ENCODE data around the gene CLPTM1L. TPM values are rescaled to one million over a fixed set of nuclear protein-coding genes. Genes with fewer than 3 reads are reported as not detected.

The CLPTM1L gene
- total RNA-seq, 1 experiment from 2014 or later, result 127 TPM

DNA sequence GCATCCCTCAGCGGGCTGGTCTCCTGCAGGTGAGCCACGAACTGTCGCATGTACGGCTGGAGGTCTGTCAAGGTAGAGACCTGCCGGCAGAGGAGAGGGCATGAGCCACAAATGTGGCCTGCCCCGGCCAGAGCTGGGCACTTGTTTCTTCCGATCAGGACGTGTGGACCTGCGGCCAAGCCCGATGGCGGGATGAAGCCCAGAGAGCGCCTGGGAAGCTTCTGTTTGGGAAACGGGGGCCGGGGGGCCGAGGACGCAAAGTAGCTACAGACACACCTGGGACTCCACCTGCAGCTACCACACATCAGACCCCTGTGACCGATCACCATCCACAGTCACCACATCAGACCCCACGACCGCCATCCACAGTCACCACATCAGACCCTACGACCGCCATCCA, 72.7 kb downstream of the CLPTM1L start:
- peaks cover 4% of the 10 kb centered on the region for H3K36me3 Mint-ChIP-seq (ENCODE audit: insufficient read depth, unreplicated experiment)
- peaks cover 3% of the 10 kb centered on the region for H3K9me3 Mint-ChIP-seq (ENCODE audit: low read depth, unreplicated experiment)
- no TSS peak for BruUV-seq (replicated peaks)
- no peak overlapping the region for H3K4me3 Mint-ChIP-seq (ENCODE audit: low read depth, unreplicated experiment)
- DNase-seq, result no peak
- intact Hi-C loops (cut with micrococcal nuclease; ENCODE audit: unreplicated experiment), result no loop called here
- TF ChIP-seq, protein P1, sequence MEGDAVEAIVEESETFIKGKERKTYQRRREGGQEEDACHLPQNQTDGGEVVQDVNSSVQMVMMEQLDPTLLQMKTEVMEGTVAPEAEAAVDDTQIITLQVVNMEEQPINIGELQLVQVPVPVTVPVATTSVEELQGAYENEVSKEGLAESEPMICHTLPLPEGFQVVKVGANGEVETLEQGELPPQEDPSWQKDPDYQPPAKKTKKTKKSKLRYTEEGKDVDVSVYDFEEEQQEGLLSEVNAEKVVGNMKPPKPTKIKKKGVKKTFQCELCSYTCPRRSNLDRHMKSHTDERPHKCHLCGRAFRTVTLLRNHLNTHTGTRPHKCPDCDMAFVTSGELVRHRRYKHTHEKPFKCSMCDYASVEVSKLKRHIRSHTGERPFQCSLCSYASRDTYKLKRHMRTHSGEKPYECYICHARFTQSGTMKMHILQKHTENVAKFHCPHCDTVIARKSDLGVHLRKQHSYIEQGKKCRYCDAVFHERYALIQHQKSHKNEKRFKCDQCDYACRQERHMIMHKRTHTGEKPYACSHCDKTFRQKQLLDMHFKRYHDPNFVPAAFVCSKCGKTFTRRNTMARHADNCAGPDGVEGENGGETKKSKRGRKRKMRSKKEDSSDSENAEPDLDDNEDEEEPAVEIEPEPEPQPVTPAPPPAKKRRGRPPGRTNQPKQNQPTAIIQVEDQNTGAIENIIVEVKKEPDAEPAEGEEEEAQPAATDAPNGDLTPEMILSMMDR (IDR thresholded peaks at IDR 0.05; ENCODE audit: unreplicated experiment), result no peak
- no peak overlapping the region for H3K27ac Mint-ChIP-seq (ENCODE audit: unreplicated experiment)
- H3K27me3 Mint-ChIP-seq (ENCODE audit: unreplicated experiment), result no peaks in the 10 kb centered on the region
- H3K4me1 Mint-ChIP-seq (ENCODE audit: low read depth, unreplicated experiment), result no peaks in the 10 kb centered on the region
- CTCF ChIA-PET, result no interaction called here

DNA sequence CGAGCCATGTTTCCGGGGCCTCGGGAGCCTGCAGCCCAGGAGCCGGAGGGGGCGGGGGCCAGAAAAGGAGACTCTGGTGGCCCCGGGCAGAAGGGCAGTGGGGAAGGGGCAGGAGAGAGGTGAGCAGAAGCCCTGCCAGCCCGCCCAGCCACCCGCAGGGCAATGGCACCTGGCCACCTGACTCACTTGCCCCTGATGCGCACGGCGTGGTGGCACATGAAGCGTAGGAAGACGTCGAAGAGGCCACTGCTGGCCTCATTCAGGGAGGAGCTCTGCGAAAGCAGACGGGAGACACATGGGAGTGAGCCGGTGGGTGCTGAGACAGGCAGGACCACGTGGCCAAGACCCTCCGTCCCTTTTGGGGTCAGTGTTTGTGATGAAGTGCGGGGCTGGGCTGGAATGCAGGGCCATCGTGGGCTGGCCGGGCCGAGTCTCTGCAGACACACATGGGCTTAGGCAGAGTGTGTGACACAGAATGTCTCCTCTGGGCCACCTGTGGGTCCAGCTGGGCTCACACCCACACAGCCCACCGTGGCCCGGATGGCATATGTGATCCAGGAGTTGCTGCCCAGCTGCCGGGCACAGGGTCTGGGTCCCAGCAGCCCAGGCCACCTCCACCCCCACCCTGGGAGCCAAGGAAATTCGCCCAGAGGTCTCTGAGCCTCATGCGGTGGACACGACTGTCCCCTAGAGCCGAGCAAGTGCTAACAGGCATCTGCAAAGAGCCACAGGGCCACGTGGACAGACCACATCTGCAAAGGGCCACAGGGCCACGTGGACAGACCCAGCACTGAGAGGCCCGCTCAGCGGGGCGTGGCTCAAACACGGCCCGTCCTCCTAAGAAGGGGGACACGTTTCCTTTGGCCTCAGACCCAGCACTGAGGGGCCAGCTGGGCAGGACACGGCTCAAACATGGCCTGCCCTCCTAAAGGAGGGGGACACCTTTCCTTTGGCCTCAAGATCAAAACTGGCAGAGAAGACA, 73.7 kb downstream of the CLPTM1L start:
- TF ChIP-seq, protein P1 (IDR thresholded peaks at IDR 0.05; ENCODE audit: unreplicated experiment), result no peak
- CTCF ChIA-PET, result no interaction called here
- H3K9me3 Mint-ChIP-seq (ENCODE audit: low read depth, unreplicated experiment), result peaks cover 3% of the 10 kb centered on the region
- H3K36me3 Mint-ChIP-seq (ENCODE audit: insufficient read depth, unreplicated experiment), result peaks cover 4% of the 10 kb centered on the region
- intact Hi-C loops (cut with micrococcal nuclease; ENCODE audit: unreplicated experiment), result no loop called here
- no peak overlapping the region for H3K4me3 Mint-ChIP-seq (ENCODE audit: low read depth, unreplicated experiment)
- DNase-seq, result no peak
- H3K27me3 Mint-ChIP-seq (ENCODE audit: unreplicated experiment), result no peaks in the 10 kb centered on the region
- no peak overlapping the region for H3K27ac Mint-ChIP-seq (ENCODE audit: unreplicated experiment)
- H3K4me1 Mint-ChIP-seq (ENCODE audit: low read depth, unreplicated experiment), result no peaks in the 10 kb centered on the region
- no TSS peak for BruUV-seq (replicated peaks)

DNA sequence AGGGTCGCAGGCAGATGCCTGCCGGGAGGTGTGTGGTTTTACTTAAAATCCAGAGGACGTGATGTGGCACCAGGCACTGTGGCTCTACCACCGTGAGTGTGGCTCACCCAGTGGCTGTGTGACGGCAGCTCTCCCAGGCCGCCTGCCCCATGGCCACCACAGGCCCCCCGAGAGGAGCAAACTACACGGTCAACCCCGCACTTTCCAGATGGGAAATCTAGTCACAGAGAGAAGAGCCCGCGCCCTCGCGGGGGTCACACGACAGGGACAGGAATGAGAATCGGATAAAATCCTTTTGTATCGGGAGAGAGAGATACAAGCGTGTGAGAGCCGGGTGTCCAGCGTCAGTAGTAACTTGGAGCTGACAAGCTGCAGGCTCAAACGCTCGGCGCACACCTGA, 74.5 kb downstream of the CLPTM1L start:
- DNase-seq, result no peak
- Mint-ChIP-seq H3K27ac (ENCODE audit: unreplicated experiment) (no peak overlapping the region), H3K4me3 (ENCODE audit: low read depth, unreplicated experiment) (no peak overlapping the region), H3K36me3 (ENCODE audit: insufficient read depth, unreplicated experiment) (peaks cover 4% of the 10 kb centered on the region), H3K9me3 (ENCODE audit: low read depth, unreplicated experiment) (peaks cover 3% of the 10 kb centered on the region), H3K27me3 (ENCODE audit: unreplicated experiment) (no peaks in the 10 kb centered on the region), H3K4me1 (ENCODE audit: low read depth, unreplicated experiment) (no peaks in the 10 kb centered on the region)
- intact Hi-C loops (cut with micrococcal nuclease; ENCODE audit: unreplicated experiment), result no loop called here
- BruUV-seq (replicated peaks), result no TSS peak
- CTCF ChIA-PET, result no interaction called here
- TF ChIP-seq, protein P1 (IDR thresholded peaks at IDR 0.05; ENCODE audit: unreplicated experiment), result no peak

DNA sequence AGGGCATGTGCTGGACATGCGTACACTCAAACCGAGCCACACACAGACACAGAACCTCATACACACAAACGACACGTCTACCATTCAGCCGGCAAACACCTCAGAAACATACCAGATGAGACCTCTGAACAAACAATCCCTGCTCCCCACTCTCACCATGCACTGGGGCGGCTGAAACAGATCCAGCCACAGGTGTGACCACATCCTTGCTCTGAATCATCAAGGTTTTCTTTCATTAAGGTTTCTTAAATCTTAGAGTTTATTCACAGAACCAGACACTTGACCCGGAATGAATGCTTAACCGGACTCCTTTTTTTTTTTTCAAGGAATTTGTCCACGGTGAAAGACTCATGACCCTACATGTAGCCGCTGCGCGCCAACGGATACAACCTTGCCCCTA, 76.2 kb downstream of the CLPTM1L start:
- Mint-ChIP-seq H3K27me3 (ENCODE audit: unreplicated experiment) (no peaks in the 10 kb centered on the region), H3K9me3 (ENCODE audit: low read depth, unreplicated experiment) (peaks cover 3% of the 10 kb centered on the region), H3K4me1 (ENCODE audit: low read depth, unreplicated experiment) (no peaks in the 10 kb centered on the region), H3K36me3 (ENCODE audit: insufficient read depth, unreplicated experiment) (peaks cover 2% of the 10 kb centered on the region), H3K27ac (ENCODE audit: unreplicated experiment) (no peak overlapping the region), H3K4me3 (ENCODE audit: low read depth, unreplicated experiment) (no peak overlapping the region)
- no TSS peak for BruUV-seq (replicated peaks)
- CTCF ChIA-PET, result no interaction called here
- TF ChIP-seq, protein P1 (IDR thresholded peaks at IDR 0.05; ENCODE audit: unreplicated experiment), result no peak
- intact Hi-C loops (cut with micrococcal nuclease; ENCODE audit: unreplicated experiment), result no loop called here
- no peak for DNase-seq

Measured in Calu3 (cell line).